LNCaP clone FGC (cell line): ENCODE results near the gene AIF1.

Source experiments
- DNase-seq: peaks from one replicate; pipeline ENCODE4 v3.0.0-alpha.2; 2011; ENCODE audit warnings: low read depth
- H3K4me3 ChIP-seq: 2 replicates; pipeline ENCODE4 v1.5.1; 2011; ENCODE audit warnings: mild to moderate bottlenecking, low read depth, low read length, control low read depth
- CTCF ChIP-seq: IDR thresholded peaks from 2 replicates; pipeline ENCODE4 v1.5.1; 2012; ENCODE audit warnings: mild to moderate bottlenecking; ENCODE audit not compliant: control insufficient read depth, insufficient read depth; ENCODE audit errors: extremely low read depth

Gene AIF1

GRCh38 chr6:31657406-31658157, 42.5 kb downstream of the AIF1 start:
- no peak for DNase-seq
- no peak overlapping the region for H3K4me3 ChIP-seq
- no peak for TF ChIP-seq CTCF

GRCh38 chr6:31658158-31658688, 43.2 kb downstream of the AIF1 start:
- H3K4me3 ChIP-seq = no peak overlapping the region
- no peak for TF ChIP-seq CTCF

GRCh38 chr6:31658983-31659648, 44.1 kb downstream of the AIF1 start:
- H3K4me3 ChIP-seq = peak overlapping the region; percentile 81
- no peak for DNase-seq
- no peak for TF ChIP-seq CTCF

More at GRCh38 chr6:31658158-31658688, 43.2 kb downstream of the AIF1 start:
- DNase-seq = no peak

- no peak for DNase-seq
- H3K4me3 ChIP-seq = peak overlapping the region; percentile 81
These were observed 44.8 kb downstream of the AIF1 start for GRCh38 chr6:31659649-31660380.

GRCh38 chr6:31660381-31661261, 45.6 kb downstream of the AIF1 start, which contains the start of gene C6orf47:
Gene C6orf47, minus strand, starts transcription at chr6:31660778. Its CDS starts 831 bp downstream, at chr6:31659947.
- H3K4me3 ChIP-seq = peak within 1 kb of the TSS; percentile 81
- TF ChIP-seq CTCF = no peak
- no peak for DNase-seq

More at GRCh38 chr6:31659649-31660380, 44.8 kb downstream of the AIF1 start:
- TF ChIP-seq CTCF = no peak

- H3K4me3 ChIP-seq = peak overlapping the region; percentile 81
- TF ChIP-seq CTCF = no peak
- DNase-seq = no peak
These were observed 46.5 kb downstream of the AIF1 start for GRCh38 chr6:31661262-31662123.
